ENCODE results near the gene NTF4.
"Not testable (repeated sequence)": the region's sequence is repeated elsewhere in the genome, so short reads cannot be mapped to it uniquely, and the experiment has no call there.

Gene NTF4

GRCh38 chr19:49019242-49019932 is 45.2 kb downstream of the NTF4 start:
- DNase-seq = peak; percentile 22 to 48 (median 25)

GRCh38 chr19:49018388-49019241 is 46.0 kb downstream of the NTF4 start:
- DNase-seq = not testable (repeated sequence)

GRCh38 chr19:49017666-49018351 is 46.8 kb downstream of the NTF4 start:
- DNase-seq = peak; percentile 40 to 56 (median 48)

GRCh38 chr19:49017041-49017665 is 47.5 kb downstream of the NTF4 start, which contains the start of gene LHB:
Gene LHB (minus strand): TSS chr19:49017091. CDS start chr19:49017081, 10 bp downstream.
- DNase-seq = no peak

- no peak for DNase-seq
Observed at GRCh38 chr19:49016067-49016839, 48.4 kb downstream of the NTF4 start.

GRCh38 chr19:49014870-49015255 is 49.8 kb downstream of the NTF4 start:
- DNase-seq = no peak

GRCh38 chr19:49014123-49014869 is 50.3 kb downstream of the NTF4 start:
- DNase-seq = no peak

- no peak for DNase-seq
Observed at GRCh38 chr19:49011194-49011593, 53.4 kb downstream of the NTF4 start.
